ENCODE results near the gene ZNF10. TPM values are rescaled to one million over a fixed set of nuclear protein-coding genes. Genes with fewer than 3 reads are reported as not detected.

Gene ZNF10
- total RNA-seq, 2 donors from 2014 or later: 12.0 to 16.4 TPM

- H3K27me3 ChIP-seq (ENCODE audit: control insufficient read depth, insufficient read depth, low read length, poor library complexity, severe bottlenecking): no peaks in the 10 kb centered on the region
- H3K4me1 ChIP-seq (ENCODE audit: control insufficient read depth, insufficient read depth, low read length): no peaks in the 10 kb centered on the region
- TF ChIP-seq CTCF (conservative IDR thresholded peaks at IDR 0.05): no peak
- no peak for DNase-seq
- Mint-ChIP-seq H3K9me3 (peaks cover 81% of the 10 kb centered on the region), H3K36me3 (ENCODE audit: low read depth) (peaks cover 89% of the 10 kb centered on the region), H3K4me3 (no peak overlapping the region), H3K27me3 (ENCODE audit: insufficient read depth) (no peaks in the 10 kb centered on the region), H3K4me1 (no peaks in the 10 kb centered on the region), H3K27ac (no peak overlapping the region)
- WGBS, 2 experiments (ENCODE audit: insufficient coverage in 1 of 2, insufficient read length in 1 of 2): 92 to 96% methylated on average over 2 of the region's 2 CpGs
- no peak overlapping the region for H3K27ac ChIP-seq (ENCODE audit: low read depth, low read length)
- H3K9ac ChIP-seq (ENCODE audit: extremely low read depth, low read length, poor library complexity, severe bottlenecking): no peak overlapping the region
- H3K9me3 ChIP-seq (ENCODE audit: control insufficient read depth, low read length): peaks cover 93% of the 10 kb centered on the region
- H3K4me3 ChIP-seq (ENCODE audit: low read length): no peak overlapping the region
- peaks cover 68% of the 10 kb centered on the region for H3K36me3 ChIP-seq (ENCODE audit: control insufficient read depth, insufficient read depth, low read length)
Measured at GRCh38 chr12:133145981-133146380, 15.6 kb downstream of the ZNF10 start.

- Histone ChIP-seq H3K9ac (ENCODE audit: extremely low read depth, low read length, poor library complexity, severe bottlenecking) (no peak overlapping the region), H3K36me3 (ENCODE audit: control insufficient read depth, insufficient read depth, low read length) (peaks cover 76% of the 10 kb centered on the region), H3K4me1 (ENCODE audit: control insufficient read depth, insufficient read depth, low read length) (no peaks in the 10 kb centered on the region), H3K27ac (ENCODE audit: low read depth, low read length) (no peak overlapping the region), H3K27me3 (ENCODE audit: control insufficient read depth, insufficient read depth, low read length, poor library complexity, severe bottlenecking) (no peaks in the 10 kb centered on the region), H3K4me3 (ENCODE audit: low read length) (peak overlapping the region; percentile 72), H3K9me3 (ENCODE audit: control insufficient read depth, low read length) (peaks cover 92% of the 10 kb centered on the region)
- DNase-seq: no peak
- H3K4me1 Mint-ChIP-seq: no peaks in the 10 kb centered on the region
- peaks cover 84% of the 10 kb centered on the region for H3K36me3 Mint-ChIP-seq (ENCODE audit: low read depth)
- peaks cover 96% of the 10 kb centered on the region for H3K9me3 Mint-ChIP-seq
- no peak overlapping the region for H3K4me3 Mint-ChIP-seq
- WGBS, 2 experiments (ENCODE audit: insufficient coverage in 1 of 2, insufficient read length in 1 of 2): 75 to 80% methylated on average over 1 of the region's 2 CpGs
- H3K27ac Mint-ChIP-seq: no peak overlapping the region
- TF ChIP-seq CTCF (conservative IDR thresholded peaks at IDR 0.05): no peak
- H3K27me3 Mint-ChIP-seq (ENCODE audit: insufficient read depth): no peaks in the 10 kb centered on the region
Measured at GRCh38 chr12:133156125-133156690, 25.8 kb downstream of the ZNF10 start.

- Mint-ChIP-seq H3K9me3 (peaks cover 82% of the 10 kb centered on the region), H3K36me3 (ENCODE audit: low read depth) (no peaks in the 10 kb centered on the region), H3K27ac (no peak overlapping the region), H3K27me3 (ENCODE audit: insufficient read depth) (no peaks in the 10 kb centered on the region), H3K4me3 (no peak overlapping the region), H3K4me1 (no peaks in the 10 kb centered on the region)
- no peaks in the 10 kb centered on the region for H3K36me3 ChIP-seq (ENCODE audit: control insufficient read depth, insufficient read depth, low read length)
- H3K9me3 ChIP-seq (ENCODE audit: control insufficient read depth, low read length): peaks cover 72% of the 10 kb centered on the region
- H3K27me3 ChIP-seq (ENCODE audit: control insufficient read depth, insufficient read depth, low read length, poor library complexity, severe bottlenecking): no peaks in the 10 kb centered on the region
- H3K4me3 ChIP-seq (ENCODE audit: low read length): peak overlapping the region; percentile 24
- TF ChIP-seq CTCF (conservative IDR thresholded peaks at IDR 0.05): no peak
- no peak for DNase-seq
- WGBS, 2 experiments (ENCODE audit: insufficient coverage in 1 of 2, insufficient read length in 1 of 2): 80 to 91% methylated on average over 2 to 3 of the region's 3 CpGs
- no peak overlapping the region for H3K9ac ChIP-seq (ENCODE audit: extremely low read depth, low read length, poor library complexity, severe bottlenecking)
- H3K27ac ChIP-seq (ENCODE audit: low read depth, low read length): no peak overlapping the region
- H3K4me1 ChIP-seq (ENCODE audit: control insufficient read depth, insufficient read depth, low read length): no peaks in the 10 kb centered on the region
Measured at GRCh38 chr12:133165776-133166175, 35.3 kb downstream of the ZNF10 start.

Measured in endodermal cell (in vitro differentiated cells).